HG03354 (cell line): ENCODE data around the gene LGR6.
A peak's percentile ranks its signal among the peaks of the same experiment; 100 is the strongest.
"Not testable (repeated sequence)": the region's sequence is repeated elsewhere in the genome, so short reads cannot be mapped to it uniquely, and the experiment has no call there.

ENCODE experiments used
- ATAC-seq: cut with Tn5 transposase; IDR thresholded peaks from one replicate; pipeline ENCODE4 v1.9.1; 2021; ENCODE audit warnings: mild to moderate bottlenecking; ENCODE audit not compliant: unreplicated experiment, poor library complexity, severe bottlenecking

Gene LGR6

DNA sequence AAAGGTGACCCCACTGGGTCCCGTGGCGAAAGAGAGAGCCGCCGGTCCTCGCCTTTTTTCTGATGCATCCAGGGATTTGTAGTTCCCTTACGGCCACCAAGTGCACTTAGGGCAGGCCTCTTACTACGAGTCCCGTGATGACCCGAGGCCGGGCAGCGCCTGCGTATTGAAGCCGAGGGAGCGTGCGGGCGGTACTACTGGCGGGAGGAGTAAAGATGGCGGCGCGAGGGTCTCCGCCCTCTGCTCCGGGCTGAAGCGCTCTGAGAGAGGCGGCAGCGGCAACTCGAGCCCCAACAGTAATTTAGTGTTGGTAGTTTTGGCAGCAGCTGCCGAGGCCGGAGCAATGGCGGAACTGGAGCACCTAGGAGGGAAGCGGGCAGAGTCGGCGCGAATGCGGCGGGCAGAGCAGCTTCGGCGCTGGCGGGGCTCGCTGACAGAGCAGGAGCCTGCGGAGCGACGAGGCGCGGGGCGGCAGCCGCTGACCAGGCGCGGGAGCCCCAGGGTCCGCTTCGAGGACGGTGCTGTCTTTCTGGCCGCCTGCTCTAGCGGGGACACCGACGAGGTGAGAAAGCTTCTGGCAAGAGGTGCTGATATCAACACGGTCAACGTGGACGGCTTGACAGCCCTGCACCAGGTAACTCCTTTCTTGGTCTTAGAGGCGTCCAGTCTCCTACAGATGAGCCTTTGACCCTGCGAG, 155.1 kb downstream of the LGR6 start, which contains the start of gene PPP1R12B:
TSS of gene PPP1R12B (plus strand) at position 191 of the 697 bp plus-strand sequence. CDS start at position 344, 153 bp downstream.
- ATAC-seq: peak; percentile 98

DNA sequence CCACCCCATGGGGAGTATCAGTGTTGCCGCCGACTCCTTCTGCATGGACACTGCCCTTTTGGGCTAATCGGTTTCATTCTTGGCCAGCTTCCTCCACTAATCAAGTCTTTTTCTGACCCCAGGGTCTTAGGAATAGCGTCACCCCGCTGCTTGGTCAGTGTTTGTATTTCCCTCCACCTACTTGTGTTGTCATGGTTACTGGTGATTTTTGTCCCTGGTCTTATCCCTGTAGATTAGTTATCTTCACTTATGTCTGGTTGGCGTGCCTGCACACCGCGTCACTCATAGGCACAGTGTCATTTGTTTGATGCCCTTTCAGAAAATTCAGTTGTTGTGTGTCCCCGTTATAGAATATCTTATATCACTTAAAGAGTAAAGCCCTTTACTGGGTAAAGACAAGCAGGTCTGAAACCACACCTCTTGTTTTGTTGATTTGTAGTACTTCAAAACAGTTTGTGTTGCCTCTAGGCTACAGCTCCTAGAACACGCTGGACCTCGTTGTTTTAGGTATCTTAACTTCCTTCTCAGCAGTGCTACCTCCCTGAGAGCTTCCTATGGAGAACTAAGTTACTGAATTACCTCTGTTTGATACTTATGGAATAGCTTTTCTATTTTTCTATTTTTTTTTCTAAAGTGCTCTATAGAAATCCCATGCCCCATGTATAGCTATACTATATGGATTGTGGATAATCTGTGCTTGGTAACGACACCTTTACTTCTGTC, 155.8 kb downstream of the LGR6 start:
- ATAC-seq: peak; percentile 26

DNA sequence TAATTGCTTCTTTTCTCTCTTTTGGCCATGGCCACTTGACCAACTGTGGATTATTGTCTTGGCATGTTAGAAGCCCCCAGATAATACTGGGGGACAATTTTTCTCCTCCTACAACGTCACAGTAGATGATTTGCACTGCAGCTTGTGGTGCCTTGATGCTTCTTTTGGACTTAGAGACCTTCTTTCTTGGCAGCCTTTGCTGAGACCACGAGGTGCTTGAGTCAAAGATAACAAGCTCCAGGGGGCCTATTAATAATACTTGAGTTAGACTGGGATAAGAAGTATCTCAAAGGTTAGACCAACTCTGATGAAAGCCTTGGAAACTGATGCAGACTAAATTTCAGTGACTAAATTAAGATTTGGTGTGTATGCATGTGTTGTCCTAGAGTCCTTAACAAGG, 158.1 kb downstream of the LGR6 start:
- ATAC-seq: no peak

GRCh38 chr1:202352583-202353197, 159.1 kb downstream of the LGR6 start:
- not testable (repeated sequence) for ATAC-seq

- no peak for ATAC-seq
These were observed 162.4 kb downstream of the LGR6 start for GRCh38 chr1:202355944-202356553.

GRCh38 chr1:202357506-202357905, 163.9 kb downstream of the LGR6 start:
- ATAC-seq: no peak

GRCh38 chr1:202361224-202361623, 167.6 kb downstream of the LGR6 start:
- no peak for ATAC-seq

DNA sequence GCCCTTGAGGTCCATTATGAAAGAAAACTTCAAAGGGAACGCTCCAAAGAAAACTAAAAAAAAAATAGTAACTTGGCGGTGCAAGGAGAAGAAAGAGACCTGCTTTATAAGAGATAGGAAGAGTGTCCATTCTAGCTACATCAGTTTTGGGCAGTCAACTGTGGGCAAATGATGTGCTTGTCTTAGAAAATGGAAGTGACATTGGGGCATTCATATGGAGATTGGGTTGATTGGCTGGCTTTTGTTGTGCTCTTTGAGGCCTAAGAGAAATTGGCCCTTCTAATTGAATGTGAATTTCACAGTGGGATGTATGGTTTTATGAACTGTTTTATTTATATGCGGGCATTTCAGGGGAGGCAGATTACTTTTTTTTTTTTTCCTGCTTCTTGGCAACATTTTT, 168.1 kb downstream of the LGR6 start:
- ATAC-seq: no peak

DNA sequence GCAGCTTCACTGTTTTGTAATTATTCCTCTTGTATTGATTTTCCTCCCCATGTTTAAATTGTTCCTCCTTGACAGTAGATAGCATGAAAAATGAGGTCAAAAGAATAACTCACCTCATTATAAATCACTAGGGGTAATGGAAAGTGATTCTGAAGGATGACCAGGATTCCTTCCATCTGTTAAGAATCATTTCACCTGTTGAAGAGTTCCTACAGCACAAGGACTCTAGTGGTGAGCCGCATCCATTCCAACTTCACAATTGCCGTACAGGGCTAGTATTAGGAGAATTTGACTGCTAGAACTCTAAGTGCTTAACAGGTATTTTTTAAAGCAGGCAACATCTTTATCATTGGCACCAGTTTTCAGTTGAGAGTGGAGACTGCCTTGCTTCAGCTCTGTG, 168.6 kb downstream of the LGR6 start:
- ATAC-seq: no peak

DNA sequence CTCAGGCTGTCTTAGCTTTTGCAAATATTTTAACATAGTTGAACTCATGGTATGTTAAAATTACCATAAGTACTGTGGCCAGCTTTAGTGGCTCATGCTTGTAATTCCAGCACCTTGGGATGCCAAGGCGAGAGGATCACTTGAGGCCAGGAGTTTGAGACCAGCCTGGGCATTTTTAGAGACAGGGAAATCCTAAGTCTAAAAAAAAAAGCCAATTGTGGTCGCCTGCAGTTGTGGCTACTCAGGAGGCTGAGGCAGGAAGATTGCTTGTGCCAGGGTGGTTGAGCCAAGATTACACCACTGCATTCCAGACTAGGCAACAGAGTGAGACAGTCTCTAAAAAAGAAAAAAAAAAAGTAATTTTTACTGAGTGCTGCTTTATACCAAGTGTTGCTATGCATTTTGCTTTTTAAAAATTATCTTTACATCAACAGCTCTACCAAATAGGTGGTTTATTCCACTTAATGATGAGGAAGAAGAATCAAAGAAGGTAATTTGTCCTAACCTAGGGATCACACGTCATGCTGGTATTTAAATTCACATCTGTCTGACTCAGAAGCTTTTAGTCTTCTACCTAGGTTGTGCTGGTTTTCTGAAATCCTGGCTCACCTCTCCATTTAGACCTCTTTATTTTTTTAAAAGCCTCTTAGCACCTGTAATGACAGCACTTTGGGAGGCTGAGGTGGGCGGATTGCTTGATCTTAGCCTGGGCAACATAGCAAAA, 171.7 kb downstream of the LGR6 start:
- no peak for ATAC-seq

GRCh38 chr1:202367271-202367670, 173.7 kb downstream of the LGR6 start:
- no peak for ATAC-seq
